ENCODE measurements around the gene PALLD. TPM values are rescaled to one million over a fixed set of nuclear protein-coding genes. Genes with fewer than 3 reads are reported as not detected.

PALLD gene
- total and polyA plus RNA-seq, 2 donors (not counting 3 experiments of a cell fraction or from before 2014, with no cell fraction given) = 13.4 to 48.2 TPM

DNA sequence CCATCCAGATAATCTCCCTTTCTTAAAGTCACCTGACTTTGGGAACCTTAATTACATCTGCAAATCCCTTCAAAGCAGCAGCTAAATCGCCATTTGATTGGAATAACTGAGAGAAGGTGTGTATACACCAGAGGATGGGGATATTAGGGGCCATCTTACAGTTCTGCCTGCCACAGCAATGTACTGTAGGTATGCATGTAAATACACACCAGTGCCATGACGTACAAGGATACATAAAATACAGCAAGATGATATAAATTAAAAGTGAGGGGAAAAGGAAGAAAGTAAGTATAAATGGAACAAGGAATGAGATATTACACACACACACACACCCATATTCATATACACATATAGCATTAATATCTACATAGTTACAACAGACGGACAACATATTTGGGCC, 432.0 kb downstream of the PALLD start:
- Histone ChIP-seq H3K9ac (replicated peaks; ENCODE audit: extremely low read depth, insufficient read depth, low read length) (no peak overlapping the region), H3K4me1 (ENCODE audit: control insufficient read depth, extremely low read depth, insufficient read depth, low read length) (no peaks in the 10 kb centered on the region), H3K79me2 (ENCODE audit: control insufficient read depth, insufficient read depth, low read length) (no peaks in the 10 kb centered on the region), H2AFZ (ENCODE audit: low read depth, low read length) (no peak overlapping the region), H3K27ac (ENCODE audit: insufficient read depth, low read depth, low read length) (no peak overlapping the region), H3K4me2 (ENCODE audit: insufficient read depth, low read length) (no peak overlapping the region), H3K9me1 (replicated peaks; ENCODE audit: control insufficient read depth, extremely low read depth, insufficient read depth, low read length) (no peaks in the 10 kb centered on the region), H3K27me3 (ENCODE audit: control insufficient read depth in 2 of 2, insufficient read depth in 2 of 2, low read length in 2 of 2) (no peaks in the 10 kb centered on the region), H3K9me3 (replicated peaks; ENCODE audit: control insufficient read depth, insufficient read depth, low read length) (no peaks in the 10 kb centered on the region), H3K4me3 (replicated peaks in 1 of 3; ENCODE audit: insufficient read depth in 1 of 3, low read depth in 1 of 3, low read length in 3 of 3) (no peak overlapping the region), H3K36me3 (ENCODE audit: control insufficient read depth in 2 of 2, extremely low read depth in 1 of 2, insufficient read depth in 2 of 2, low read length in 2 of 2) (peaks cover 15 to 18% of the 10 kb centered on the region in 2 experiments), H4K20me1 (replicated peaks; ENCODE audit: control insufficient read depth, extremely low read depth, insufficient read depth, low read length) (no peaks in the 10 kb centered on the region)
- ChIA-PET POLR2A (no interaction called here), CTCF (interaction anchor here (0.9 to 1.9 kb wide), 6 partner anchors 8 to 745 kb away, joined by 3 to 6 read pairs (median 4); partner anchors contain the start of gene CBR4)
- intact Hi-C loops (cut with micrococcal nuclease) = no loop called here
- FAIRE-seq (no peak), DNase-seq (ENCODE audit: low read depth, low spot score) (no peak)
- TF ChIP-seq, protein P1, sequence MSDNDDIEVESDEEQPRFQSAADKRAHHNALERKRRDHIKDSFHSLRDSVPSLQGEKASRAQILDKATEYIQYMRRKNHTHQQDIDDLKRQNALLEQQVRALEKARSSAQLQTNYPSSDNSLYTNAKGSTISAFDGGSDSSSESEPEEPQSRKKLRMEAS (IDR thresholded peaks at IDR 0.05; ENCODE audit: insufficient read depth, insufficient read length) = no peak
- TF ChIP-seq GATA2 (IDR thresholded peaks at IDR 0.05; ENCODE audit: insufficient read depth, insufficient read length, low read depth, low read length) (no peak), FOS (IDR thresholded peaks at IDR 0.05; ENCODE audit: borderline replicate concordance, insufficient read depth, low read length) (no peak), EZH2 (IDR thresholded peaks at IDR 0.05; ENCODE audit: borderline replicate concordance, low read depth, low read length, severe bottlenecking) (no peak), JUN (IDR thresholded peaks at IDR 0.05; ENCODE audit: borderline replicate concordance, insufficient read depth, insufficient read length, low read depth) (no peak), POLR2AphosphoS5 (IDR thresholded peaks at IDR 0.05; ENCODE audit: insufficient read depth, low read depth, low read length) (no peak), MYC (IDR thresholded peaks at IDR 0.05; ENCODE audit: low read depth, low read length) (no peak), POLR2A (IDR thresholded peaks at IDR 0.05; ENCODE audit: low read depth, low read length) (no peak)
- TF ChIP-seq, protein P2, sequence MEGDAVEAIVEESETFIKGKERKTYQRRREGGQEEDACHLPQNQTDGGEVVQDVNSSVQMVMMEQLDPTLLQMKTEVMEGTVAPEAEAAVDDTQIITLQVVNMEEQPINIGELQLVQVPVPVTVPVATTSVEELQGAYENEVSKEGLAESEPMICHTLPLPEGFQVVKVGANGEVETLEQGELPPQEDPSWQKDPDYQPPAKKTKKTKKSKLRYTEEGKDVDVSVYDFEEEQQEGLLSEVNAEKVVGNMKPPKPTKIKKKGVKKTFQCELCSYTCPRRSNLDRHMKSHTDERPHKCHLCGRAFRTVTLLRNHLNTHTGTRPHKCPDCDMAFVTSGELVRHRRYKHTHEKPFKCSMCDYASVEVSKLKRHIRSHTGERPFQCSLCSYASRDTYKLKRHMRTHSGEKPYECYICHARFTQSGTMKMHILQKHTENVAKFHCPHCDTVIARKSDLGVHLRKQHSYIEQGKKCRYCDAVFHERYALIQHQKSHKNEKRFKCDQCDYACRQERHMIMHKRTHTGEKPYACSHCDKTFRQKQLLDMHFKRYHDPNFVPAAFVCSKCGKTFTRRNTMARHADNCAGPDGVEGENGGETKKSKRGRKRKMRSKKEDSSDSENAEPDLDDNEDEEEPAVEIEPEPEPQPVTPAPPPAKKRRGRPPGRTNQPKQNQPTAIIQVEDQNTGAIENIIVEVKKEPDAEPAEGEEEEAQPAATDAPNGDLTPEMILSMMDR (IDR thresholded peaks at IDR 0.05; ENCODE audit: extremely low read depth in 1 of 2, insufficient read depth in 1 of 2, low read depth in 1 of 2, low read length in 2 of 2) = no peak
- no TSS peak for BruUV-seq (replicated peaks)
- dilution Hi-C loops (cut with MboI; ENCODE audit: extremely low pct_ligation_motif_present, low sequenced_read_pairs) = loop anchor here (10.0 kb wide), 1 partner anchor 556 kb away; no protein-coding TSS in a partner anchor

All from endothelial cell of umbilical vein (primary cell).